Epidermal melanocyte (primary cell): ENCODE results near the gene FANCD2OS.
"Not testable (repeated sequence)": the region's sequence is repeated elsewhere in the genome, so short reads cannot be mapped to it uniquely, and the experiment has no call there.

Experiments used
- DNase-seq: peaks from one replicate; pipeline ENCODE4 v3.0.0; 2011; ENCODE audit warnings: low spot score; ENCODE audit not compliant: insufficient read length

Gene FANCD2OS

GRCh38 chr3:10108091-10108490 is at the start of gene FANCD2OS:
FANCD2OS (minus strand) TSS chr3:10108255; CDS start chr3:10104774, 3,481 bp downstream.
- DNase-seq: no peak

- no peak for DNase-seq
Measured at GRCh38 chr3:10157031-10157430, 49.0 kb upstream of the FANCD2OS start.

- DNase-seq: no peak
Measured at GRCh38 chr3:10155658-10156057, 47.6 kb upstream of the FANCD2OS start.

- DNase-seq: no peak
Measured at GRCh38 chr3:10155123-10155472, 47.0 kb upstream of the FANCD2OS start.

GRCh38 chr3:10154335-10155122 is 46.5 kb upstream of the FANCD2OS start:
- no peak for DNase-seq

GRCh38 chr3:10150987-10151386 is 42.9 kb upstream of the FANCD2OS start:
- DNase-seq: no peak

- no peak for DNase-seq
Measured at GRCh38 chr3:10149226-10149625, 41.2 kb upstream of the FANCD2OS start.

- DNase-seq: no peak
Measured at GRCh38 chr3:10145685-10146084, 37.6 kb upstream of the FANCD2OS start.

GRCh38 chr3:10142707-10143560 is 34.9 kb upstream of the FANCD2OS start:
- DNase-seq: no peak

GRCh38 chr3:10140996-10141546 is 33.0 kb upstream of the FANCD2OS start:
- DNase-seq: no peak

GRCh38 chr3:10137178-10137577 is 29.1 kb upstream of the FANCD2OS start:
- no peak for DNase-seq

- no peak for DNase-seq
Measured at GRCh38 chr3:10136426-10137005, 28.5 kb upstream of the FANCD2OS start.

GRCh38 chr3:10135872-10136271 is 27.8 kb upstream of the FANCD2OS start:
- not testable (repeated sequence) for DNase-seq

GRCh38 chr3:10122724-10123123 is 14.7 kb upstream of the FANCD2OS start:
- DNase-seq: no peak

GRCh38 chr3:10121064-10121463 is 13.0 kb upstream of the FANCD2OS start:
- DNase-seq: no peak

GRCh38 chr3:10119376-10119775 is 11.3 kb upstream of the FANCD2OS start:
- no peak for DNase-seq

GRCh38 chr3:10116928-10117327 is 8.9 kb upstream of the FANCD2OS start:
- DNase-seq: no peak

- no peak for DNase-seq
Measured at GRCh38 chr3:10116138-10116460, 8.0 kb upstream of the FANCD2OS start.

GRCh38 chr3:10115326-10116137 is 7.5 kb upstream of the FANCD2OS start, which contains the start of gene BRK1:
BRK1 (plus strand) TSS chr3:10115675; CDS start chr3:10115702, 27 bp downstream.
- peak; percentile 98 for DNase-seq

- DNase-seq: no peak
Measured at GRCh38 chr3:10106919-10107318, 1.1 kb downstream of the FANCD2OS start.

GRCh38 chr3:10099041-10099440 is 9.0 kb downstream of the FANCD2OS start:
- no peak for DNase-seq
